Natural killer cell (primary cell): ENCODE data around the gene PKP2. TPM values are rescaled to one million over a fixed set of nuclear protein-coding genes. Genes with fewer than 3 reads are reported as not detected.

Experiments
- ATAC-seq, 3 donors: fragments of 150-1000 bp in 2 of 3; fragments of 200-7000 bp in 1 of 3; cut with Tn5 transposase; 1 replicate in 1 of 3; 2 replicates in 2 of 3; pipeline ENCODE4 v1.10.0; 2021; ENCODE audit warnings: mild to moderate bottlenecking in 2 of 3, moderate library complexity in 2 of 3
- DNase-seq, 2 donors: peaks; one replicate each; pipeline versions ENCODE4 v3.0.0 to v3.0.0-alpha.2; 2013 to 2021; ENCODE audit warnings: mixed read lengths in 1 of 2
- H3K27ac ChIP-seq: one replicate; pipeline ENCODE4 v1.5.1; 2013; ENCODE audit warnings: mild to moderate bottlenecking, low read length
- H3K27me3 ChIP-seq: one replicate; pipeline ENCODE4 v1.6.1; 2013; ENCODE audit warnings: low read length; ENCODE audit not compliant: control insufficient read depth, insufficient read depth
- H3K36me3 ChIP-seq: one replicate; pipeline ENCODE4 v1.6.1; 2013; ENCODE audit warnings: low read length; ENCODE audit not compliant: control insufficient read depth, insufficient read depth
- H3K4me1 ChIP-seq: one replicate; pipeline ENCODE4 v1.6.1; 2013; ENCODE audit warnings: low read length; ENCODE audit not compliant: control insufficient read depth, insufficient read depth
- H3K4me3 ChIP-seq: one replicate; pipeline ENCODE4 v1.5.1; 2013; ENCODE audit warnings: low read length
- H3K9me3 ChIP-seq: one replicate; pipeline ENCODE4 v1.6.1; 2013; ENCODE audit warnings: low read length; ENCODE audit not compliant: control insufficient read depth, insufficient read depth
- H3K27ac Mint-ChIP-seq, 2 donors: one replicate each; pipeline ENCODE4 v1.8.0; 2022; ENCODE audit warnings: mild to moderate bottlenecking in 2 of 2, mixed read lengths in 2 of 2, moderate library complexity in 1 of 2
- H3K27me3 Mint-ChIP-seq, 2 donors: one replicate each; pipeline ENCODE4 v1.8.0; 2022; ENCODE audit warnings: low read depth in 2 of 2, mixed read lengths in 2 of 2
- H3K36me3 Mint-ChIP-seq: one replicate; pipeline ENCODE4 v1.8.0; 2022; ENCODE audit warnings: mixed read lengths
- H3K4me1 Mint-ChIP-seq, 2 donors: one replicate each; pipeline ENCODE4 v1.8.0; 2022; ENCODE audit warnings: mixed read lengths in 2 of 2
- H3K4me3 Mint-ChIP-seq: one replicate; pipeline ENCODE4 v1.8.0; 2022; ENCODE audit warnings: mild to moderate bottlenecking, moderate library complexity, mixed read lengths
- H3K9me3 Mint-ChIP-seq, 2 donors: one replicate each; pipeline ENCODE4 v1.8.0; 2022; ENCODE audit warnings: mixed read lengths in 2 of 2
- CTCF ChIP-seq: fragments of 200-600 bp; IDR thresholded peaks from one replicate; pipeline ENCODE4 v1.8.0; 2022; ENCODE audit warnings: antibody characterized with exemption
- WGBS: methylation state at CpG from one replicate; pipeline ENCODE4 v1.1.7; 2013; ENCODE audit warnings: missing lambda C conversion rate; ENCODE audit not compliant: insufficient coverage; 5-methylcytosine and 5-hydroxymethylcytosine counted together
- intact Hi-C: fragments of 100-400 bp; cut with micrococcal nuclease; formaldehyde crosslinking; loops from one replicate; pipeline ENCODE4 v1.14.2; 2022
- total RNA-seq, 4 donors: library from RNA; stranded (reverse); fragments of 120-200 nt in 1 of 4; gene quantifications; one replicate each; pipeline versions ENCODE4 v1.2.3 to v1.2.4, GENCODE V29; 2013 to 2022

Gene PKP2
- total RNA-seq, 3 donors from 2014 or later (not counting 1 experiment from before 2014, with no cell fraction given), result 0.16 to 1.8 (median 0.52) TPM

GRCh38 chr12:32822344-32822743 lies 74.2 kb downstream of the PKP2 start:
- no peak for DNase-seq
- H3K27ac Mint-ChIP-seq, result no peak overlapping the region
- TF ChIP-seq CTCF, result no peak
- WGBS, result 89% methylated on average over 4 of the region's 5 CpGs
- ATAC-seq, result no peak
- H3K36me3 ChIP-seq, result no peaks in the 10 kb centered on the region
- H3K4me3 Mint-ChIP-seq, result no peak overlapping the region
- H3K36me3 Mint-ChIP-seq, result no peaks in the 10 kb centered on the region
- peaks cover 0 to 12% of the 10 kb centered on the region in 2 donors for H3K27me3 Mint-ChIP-seq
- intact Hi-C loops, result no loop called here
- H3K4me1 Mint-ChIP-seq, result no peaks in the 10 kb centered on the region
- no peaks in the 10 kb centered on the region for H3K27me3 ChIP-seq
- no peaks in the 10 kb centered on the region for H3K9me3 Mint-ChIP-seq
- no peaks in the 10 kb centered on the region for H3K9me3 ChIP-seq
- H3K4me1 ChIP-seq, result no peaks in the 10 kb centered on the region
- no peak overlapping the region for H3K27ac ChIP-seq
- H3K4me3 ChIP-seq, result no peak overlapping the region

GRCh38 chr12:32821710-32822109 lies 74.9 kb downstream of the PKP2 start:
- H3K27me3 Mint-ChIP-seq, result peaks cover 0 to 12% of the 10 kb centered on the region in 2 donors
- no peaks in the 10 kb centered on the region for H3K36me3 Mint-ChIP-seq
- intact Hi-C loops, result no loop called here
- no peak overlapping the region for H3K27ac Mint-ChIP-seq
- DNase-seq (no peak), ATAC-seq (no peak)
- no peaks in the 10 kb centered on the region for H3K4me1 Mint-ChIP-seq
- 100% methylated on average over 1 of the region's 2 CpGs for WGBS
- H3K27me3 ChIP-seq, result no peaks in the 10 kb centered on the region
- H3K4me3 Mint-ChIP-seq, result no peak overlapping the region
- H3K36me3 ChIP-seq, result no peaks in the 10 kb centered on the region
- H3K9me3 ChIP-seq, result no peaks in the 10 kb centered on the region
- H3K9me3 Mint-ChIP-seq, result no peaks in the 10 kb centered on the region
- no peaks in the 10 kb centered on the region for H3K4me1 ChIP-seq
- TF ChIP-seq CTCF, result no peak
- H3K27ac ChIP-seq, result no peak overlapping the region
- no peak overlapping the region for H3K4me3 ChIP-seq

- no peaks in the 10 kb centered on the region for H3K4me1 Mint-ChIP-seq
- no peaks in the 10 kb centered on the region for H3K36me3 ChIP-seq
- H3K9me3 ChIP-seq, result no peaks in the 10 kb centered on the region
- H3K27me3 ChIP-seq, result no peaks in the 10 kb centered on the region
- H3K27ac Mint-ChIP-seq, result no peak overlapping the region
- no peaks in the 10 kb centered on the region for H3K9me3 Mint-ChIP-seq
- H3K27me3 Mint-ChIP-seq, result peaks cover 0 to 12% of the 10 kb centered on the region in 2 donors
- 94% methylated on average over 8 of the region's 8 CpGs for WGBS
- no peaks in the 10 kb centered on the region for H3K4me1 ChIP-seq
- no peak overlapping the region for H3K4me3 ChIP-seq
- no peak overlapping the region for H3K4me3 Mint-ChIP-seq
- ATAC-seq (no peak), DNase-seq (no peak)
- no peak for TF ChIP-seq CTCF
- intact Hi-C loops, result no loop called here
- H3K27ac ChIP-seq, result no peak overlapping the region
- H3K36me3 Mint-ChIP-seq, result no peaks in the 10 kb centered on the region
These were observed 75.3 kb downstream of the PKP2 start for GRCh38 chr12:32821293-32821692.

- no peaks in the 10 kb centered on the region for H3K27me3 ChIP-seq
- H3K9me3 Mint-ChIP-seq, result no peaks in the 10 kb centered on the region
- H3K36me3 ChIP-seq, result no peaks in the 10 kb centered on the region
- H3K4me1 ChIP-seq, result no peaks in the 10 kb centered on the region
- no peak overlapping the region for H3K4me3 ChIP-seq
- H3K4me1 Mint-ChIP-seq, result no peaks in the 10 kb centered on the region
- H3K27ac ChIP-seq, result no peak overlapping the region
- no peak for TF ChIP-seq CTCF
- 79% methylated on average over 1 of the region's 2 CpGs for WGBS
- no peak overlapping the region for H3K4me3 Mint-ChIP-seq
- DNase-seq (no peak), ATAC-seq (no peak)
- intact Hi-C loops, result no loop called here
- peaks cover 0 to 12% of the 10 kb centered on the region in 2 donors for H3K27me3 Mint-ChIP-seq
- no peak overlapping the region for H3K27ac Mint-ChIP-seq
- no peaks in the 10 kb centered on the region for H3K36me3 Mint-ChIP-seq
- H3K9me3 ChIP-seq, result no peaks in the 10 kb centered on the region
These were observed 76.1 kb downstream of the PKP2 start for GRCh38 chr12:32820376-32820931.
